Heart left ventricle (tissue), 13 donors: ENCODE data around the gene NADSYN1.

Experiments used
- CTCF ChIP-seq, 12 donors: fragments of 200-600 bp; sonication (generic) in 4 of 12; IDR thresholded peaks; one replicate each; pipeline versions ENCODE4 v1.5.0 to v1.8.0; 2018 to 2022; ENCODE audit warnings: antibody characterized with exemption in 12 of 12, mild to moderate bottlenecking in 5 of 12
- POLR2A ChIP-seq, 2 donors: fragments of 450-650 bp; IDR thresholded peaks; one replicate each; pipeline ENCODE4 v1.6.1; 2017; ENCODE audit warnings: antibody characterized with exemption in 2 of 2, mild to moderate bottlenecking in 2 of 2, moderate library complexity in 2 of 2
- donor health status: ischemic (EF 13 %, LVEDD 7.1; RV severe dilation, severe dysfunction).
- donor health status: DM: no; HTN: yes; CAD: no.
- donor health status: DM: no; HTN: no; CAD: no.
- donor health status: ischemic (EF 25% LVEDD 6.9; RV normal size, moderate dysfunction).
- donor health status: ischemic (EF 25% LVEDD 5.7; RV mildly dilated, moderate dysfunction).
- donor health status: ischemic (EF 35%, LVEDD 5.7; RV mildly dilated, moderate dysfunction).
- donor health status: nonischemic (EF 11% LVEDD 7.7; RV severe dilation, severe dysfunction).
- donor health status: DM: yes; HTN: yes; CAD: no.
- donor health status: PGD.
- donor health status: ischemic (EF 29% LVEDD 5.4; RV normal size, mild dysfunction).
- donor health status: nonischemic (EF 23%, LVEDD 6.1; RV moderate dilation, normal function).

- TF ChIP-seq CTCF (IDR thresholded peaks at IDR 0.05) (no peak), POLR2A (IDR thresholded peaks at IDR 0.05) (no peak)
These were observed 20.0 kb upstream of the NADSYN1 start for GRCh38 chr11:71432761-71433647.
